Ovary (tissue), 9 donors: ENCODE results near the gene CBX4. TPM values are rescaled to one million over a fixed set of nuclear protein-coding genes. Genes with fewer than 3 reads are reported as not detected.

ENCODE experiments used
- DNase-seq, 5 donors: peaks; one replicate each; pipeline ENCODE4 v3.0.0-alpha.2; 2019 to 2020
- H3K27ac ChIP-seq, 2 donors: fragments of 200-600 bp; one replicate each; pipeline versions ENCODE4 v1.5.1 to v1.8.0; 2019 to 2022
- H3K27me3 ChIP-seq: fragments of 200-600 bp; one replicate; pipeline ENCODE4 v1.8.0; 2022
- H3K36me3 ChIP-seq: fragments of 200-600 bp; sonication (generic); one replicate; pipeline ENCODE4 v1.5.1; 2019
- H3K4me1 ChIP-seq: one replicate; pipeline ENCODE4 v1.8.1; 2013; ENCODE audit warnings: mild to moderate bottlenecking, moderate library complexity; ENCODE audit not compliant: insufficient read depth
- H3K4me3 ChIP-seq: fragments of 200-600 bp; sonication (generic); one replicate; pipeline ENCODE4 v1.5.1; 2017
- H3K9me3 ChIP-seq, 2 donors: fragments of 200-600 bp in 1 of 2; sonication (generic) in 1 of 2; one replicate each; pipeline versions ENCODE4 v1.5.1 to v1.8.1; 2013 to 2019; ENCODE audit warnings: mild to moderate bottlenecking in 1 of 2, moderate library complexity in 1 of 2
- EP300 ChIP-seq: sonication (generic); formaldehyde crosslinking; IDR thresholded peaks from one replicate; pipeline ENCODE4 v1.6.1; 2017; ENCODE audit warnings: antibody characterized with exemption
- POLR2A ChIP-seq: fragments of 450-650 bp; IDR thresholded peaks from one replicate; pipeline ENCODE4 v1.6.1; 2017; ENCODE audit warnings: antibody characterized with exemption, mild to moderate bottlenecking, moderate library complexity
- WGBS, 3 donors: extraction: QIAGEN DNeasy Blood & Tissue Kit in 1 of 3; methylation state at CpG; one replicate each; pipeline versions ENCODE4 v1.1.5 to v1.1.7; 2013 to 2017; 5-methylcytosine and 5-hydroxymethylcytosine counted together
- intact Hi-C, 4 donors: fragments of 100-400 bp; cut with DNase I; formaldehyde crosslinking; loops; one replicate each; pipeline versions ENCODE4 v1.11.0 to v1.15.1; 2022 to 2023
- polyA plus RNA-seq, 2 donors: library from polyadenylated mRNA; stranded (reverse); fragments of 200-250 nt in 1 of 2; fragments of 350-450 nt in 1 of 2; fragmentation: Illumina TruSeq in 1 of 2; extraction: RNeasy Lipid Tissue Mini Kit (QIAGEN cat#74804) in 1 of 2; gene quantifications; one replicate each; pipeline ENCODE4 v1.2.3, GENCODE V29; 2013 to 2014
- total RNA-seq, 7 donors: library from RNA; depleted of rRNA in 2 of 7; stranded (reverse); fragments of >200 nt in 2 of 7; fragmentation: NEBNext Ultra II Directional in 3 of 7; extraction: Animal tissue kit (Norgen Biotek cat#: 25700) in 3 of 7; gene quantifications; one replicate each; pipeline versions ENCODE4 v1.1.0 to v1.2.4, GENCODE V29; 2016 to 2023
- TF ChIP-seq, protein P1 (sequence below), 3 donors: fragments of 450-650 bp in 2 of 3; fragments of 200-600 bp in 1 of 3; IDR thresholded peaks; one replicate each; pipeline versions ENCODE4 v1.5.1 to v1.8.0; 2016 to 2022; ENCODE audit warnings: antibody characterized with exemption in 3 of 3, mild to moderate bottlenecking in 1 of 3
- donor health status: DM: no; HTN: no; CAD: no; lungs with moderate emphysema.
- donor health status: DM: no; HTN: no; CAD: no.
- donor health status: Bipolar disorder and iron deficiency.
- donor health status: DM: yes; HTN: yes; CAD: no.
- donor health status: DM: no; HTN: no; CAD: no.
- donor health status: DM: yes; HTN: yes; CAD: no.

The CBX4 gene
- total and polyA plus RNA-seq, 9 donors: 5.5 to 27.9 (median 16.0) TPM

DNA sequence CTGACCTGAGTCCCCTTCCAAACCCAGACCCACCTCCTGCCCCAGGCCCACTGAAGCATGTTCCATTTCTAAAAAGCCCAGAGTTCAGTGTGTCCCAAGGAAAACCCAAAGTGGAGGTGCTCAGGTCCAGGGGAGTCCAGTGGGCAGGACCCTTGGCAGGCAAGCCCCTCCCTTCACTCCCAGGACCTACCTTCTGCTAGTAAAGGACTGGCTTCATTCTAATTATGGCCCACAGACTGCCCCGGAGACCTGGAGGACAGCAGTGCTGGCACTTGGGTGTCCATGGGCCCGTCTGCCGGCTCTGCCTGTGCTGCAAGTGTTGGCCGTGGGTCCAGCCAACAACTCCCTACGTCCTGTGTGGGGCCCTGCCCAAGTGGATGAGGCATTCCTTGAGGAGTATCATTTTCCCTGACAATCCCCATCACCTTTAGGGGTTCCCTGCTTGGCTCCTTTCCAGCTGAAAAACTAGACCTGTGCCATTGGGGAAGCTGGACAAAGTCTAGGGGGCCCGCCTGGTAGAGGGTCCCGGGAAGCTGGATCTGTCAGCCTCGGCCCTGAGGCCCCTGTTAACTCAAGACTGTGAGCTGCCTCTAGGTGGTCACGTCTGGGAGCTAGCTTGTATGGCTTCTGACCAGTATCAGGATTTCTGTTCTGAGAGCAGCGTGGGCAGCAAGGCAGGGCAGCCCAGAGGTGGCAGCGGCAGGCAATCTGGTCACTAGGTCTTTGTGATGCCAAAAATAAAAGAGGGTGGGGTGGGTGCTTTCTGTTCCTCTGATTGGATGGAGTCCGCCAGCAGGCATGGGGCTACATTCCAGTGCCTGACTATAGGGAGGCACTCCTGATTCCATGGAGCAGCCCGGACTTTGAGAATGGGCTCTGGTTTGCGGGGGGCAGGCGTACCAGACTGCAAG is 53.1 kb downstream of the CBX4 start:
- H3K4me3 ChIP-seq: no peak overlapping the region
- H3K4me1 ChIP-seq: peaks cover 5% of the 10 kb centered on the region
- intact Hi-C loops: loop anchor here in 1 of 4 donors (10.0 kb wide), 1 partner anchor 129 kb away; no protein-coding TSS in a partner anchor
- no peaks in the 10 kb centered on the region for H3K36me3 ChIP-seq
- peaks cover 8% of the 10 kb centered on the region for H3K27me3 ChIP-seq
- peak in 1 of 5 donors; percentile 26 for DNase-seq
- TF ChIP-seq POLR2A: no peak
- TF ChIP-seq, protein P1, sequence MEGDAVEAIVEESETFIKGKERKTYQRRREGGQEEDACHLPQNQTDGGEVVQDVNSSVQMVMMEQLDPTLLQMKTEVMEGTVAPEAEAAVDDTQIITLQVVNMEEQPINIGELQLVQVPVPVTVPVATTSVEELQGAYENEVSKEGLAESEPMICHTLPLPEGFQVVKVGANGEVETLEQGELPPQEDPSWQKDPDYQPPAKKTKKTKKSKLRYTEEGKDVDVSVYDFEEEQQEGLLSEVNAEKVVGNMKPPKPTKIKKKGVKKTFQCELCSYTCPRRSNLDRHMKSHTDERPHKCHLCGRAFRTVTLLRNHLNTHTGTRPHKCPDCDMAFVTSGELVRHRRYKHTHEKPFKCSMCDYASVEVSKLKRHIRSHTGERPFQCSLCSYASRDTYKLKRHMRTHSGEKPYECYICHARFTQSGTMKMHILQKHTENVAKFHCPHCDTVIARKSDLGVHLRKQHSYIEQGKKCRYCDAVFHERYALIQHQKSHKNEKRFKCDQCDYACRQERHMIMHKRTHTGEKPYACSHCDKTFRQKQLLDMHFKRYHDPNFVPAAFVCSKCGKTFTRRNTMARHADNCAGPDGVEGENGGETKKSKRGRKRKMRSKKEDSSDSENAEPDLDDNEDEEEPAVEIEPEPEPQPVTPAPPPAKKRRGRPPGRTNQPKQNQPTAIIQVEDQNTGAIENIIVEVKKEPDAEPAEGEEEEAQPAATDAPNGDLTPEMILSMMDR (IDR thresholded peaks at IDR 0.05): no peak
- TF ChIP-seq EP300: no peak
- H3K9me3 ChIP-seq: no peaks in the 10 kb centered on the region
- no peak overlapping the region for H3K27ac ChIP-seq
- 84 to 91% (median 88%) methylated on average over 13 to 15 of the region's 15 CpGs for WGBS, 3 donors

DNA sequence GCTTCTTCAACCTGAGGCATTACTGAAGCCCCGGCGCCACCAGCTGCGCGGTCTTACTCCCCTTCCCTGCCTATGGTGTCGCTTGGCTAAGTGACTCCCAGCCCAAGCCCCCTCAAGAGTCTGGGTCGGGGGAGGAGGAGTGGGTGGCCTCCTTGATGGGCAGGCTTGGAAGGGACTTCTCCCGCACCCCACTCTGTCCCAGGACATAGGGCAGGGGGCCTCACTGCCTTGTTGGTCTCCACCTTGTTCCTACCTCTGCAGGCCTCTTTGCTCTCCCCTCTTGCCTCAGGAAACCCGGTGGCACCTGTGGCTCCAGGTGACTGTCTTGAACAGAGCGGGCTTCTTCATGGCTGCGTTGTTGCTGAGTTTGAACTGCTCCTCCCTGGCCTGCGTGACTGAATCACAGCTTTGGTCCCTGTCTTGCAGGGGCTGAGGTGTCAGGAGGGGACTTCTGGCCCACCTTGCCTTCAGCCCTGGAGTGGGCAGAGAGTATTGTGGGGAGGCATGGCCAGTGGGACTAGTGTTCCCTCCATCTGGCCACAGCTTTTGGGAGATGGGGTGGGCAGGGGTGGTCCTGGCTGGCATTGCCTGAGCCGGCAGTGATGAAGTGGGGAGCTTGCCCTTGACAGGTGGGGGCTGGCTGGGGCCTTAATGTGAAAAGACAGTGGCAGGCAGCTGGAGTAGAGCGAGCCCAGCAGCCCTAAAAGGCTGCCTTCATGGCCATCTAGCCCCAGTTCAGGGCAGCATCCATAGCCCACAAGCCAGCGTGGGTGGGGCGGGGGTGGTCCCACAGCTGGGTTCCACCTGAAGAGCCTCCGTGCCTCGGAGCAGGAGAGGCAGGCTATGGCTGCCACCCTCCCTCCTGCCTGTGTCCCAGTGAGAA is 54.0 kb downstream of the CBX4 start:
- Histone ChIP-seq H3K4me1 (peaks cover 3% of the 10 kb centered on the region), H3K9me3 (no peaks in the 10 kb centered on the region), H3K27ac (no peak overlapping the region), H3K27me3 (no peaks in the 10 kb centered on the region), H3K36me3 (no peaks in the 10 kb centered on the region), H3K4me3 (no peak overlapping the region)
- TF ChIP-seq EP300 (no peak), POLR2A (no peak)
- TF ChIP-seq, protein P1 (IDR thresholded peaks at IDR 0.05): no peak
- 93 to 96% (median 94%) methylated on average over 17 of the region's 17 CpGs for WGBS, 3 donors
- peak in 1 of 5 donors; percentile 25 for DNase-seq
- intact Hi-C loops: loop anchor here in 1 of 4 donors (10.0 kb wide), 1 partner anchor 130 kb away; no protein-coding TSS in a partner anchor

DNA sequence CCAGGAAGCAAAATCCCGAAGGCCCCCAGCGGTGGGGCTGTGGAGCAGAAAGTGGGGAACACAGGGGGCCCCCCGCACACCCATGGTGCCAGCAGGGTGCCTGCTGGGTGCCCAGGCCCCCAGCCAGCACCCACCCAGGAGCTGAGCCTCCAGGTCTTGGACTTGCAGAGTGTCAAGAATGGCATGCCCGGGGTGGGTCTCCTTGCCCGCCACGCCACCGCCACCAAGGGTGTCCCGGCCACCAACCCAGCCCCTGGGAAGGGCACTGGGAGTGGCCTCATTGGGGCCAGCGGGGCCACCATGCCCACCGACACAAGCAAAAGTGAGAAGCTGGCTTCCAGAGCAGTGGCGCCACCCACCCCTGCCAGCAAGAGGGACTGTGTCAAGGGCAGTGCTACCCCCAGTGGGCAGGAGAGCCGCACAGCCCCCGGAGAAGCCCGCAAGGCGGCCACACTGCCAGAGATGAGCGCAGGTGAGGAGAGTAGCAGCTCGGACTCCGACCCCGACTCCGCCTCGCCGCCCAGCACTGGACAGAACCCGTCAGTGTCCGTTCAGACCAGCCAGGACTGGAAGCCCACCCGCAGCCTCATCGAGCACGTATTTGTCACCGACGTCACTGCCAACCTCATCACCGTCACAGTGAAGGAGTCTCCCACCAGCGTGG is 54.8 kb downstream of the CBX4 start:
- 94 to 95% (median 95%) methylated on average over 31 of the region's 31 CpGs for WGBS, 3 donors
- intact Hi-C loops: loop anchor here in 1 of 4 donors (10.0 kb wide), 1 partner anchor 130 kb away; no protein-coding TSS in a partner anchor
- Histone ChIP-seq H3K9me3 (no peaks in the 10 kb centered on the region), H3K4me1 (no peaks in the 10 kb centered on the region), H3K4me3 (no peak overlapping the region), H3K27ac (no peak overlapping the region), H3K27me3 (no peaks in the 10 kb centered on the region), H3K36me3 (no peaks in the 10 kb centered on the region)
- DNase-seq: peak in 1 of 5 donors; percentile 34
- TF ChIP-seq, protein P1 (IDR thresholded peaks at IDR 0.05): no peak
- TF ChIP-seq EP300: no peak
- TF ChIP-seq POLR2A: no peak

DNA sequence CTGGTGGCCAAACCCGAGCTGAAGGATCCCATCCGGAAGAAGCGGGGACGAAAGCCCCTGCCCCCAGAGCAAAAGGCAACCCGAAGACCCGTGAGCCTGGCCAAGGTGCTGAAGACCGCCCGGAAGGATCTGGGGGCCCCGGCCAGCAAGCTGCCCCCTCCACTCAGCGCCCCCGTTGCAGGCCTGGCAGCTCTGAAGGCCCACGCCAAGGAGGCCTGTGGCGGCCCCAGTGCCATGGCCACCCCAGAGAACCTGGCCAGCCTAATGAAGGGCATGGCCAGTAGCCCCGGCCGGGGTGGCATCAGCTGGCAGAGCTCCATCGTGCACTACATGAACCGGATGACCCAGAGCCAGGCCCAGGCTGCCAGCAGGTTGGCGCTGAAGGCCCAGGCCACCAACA is 55.3 kb downstream of the CBX4 start:
- DNase-seq: peak in 1 of 5 donors; percentile 38
- Histone ChIP-seq H3K9me3 (no peaks in the 10 kb centered on the region), H3K4me3 (no peak overlapping the region), H3K27ac (no peak overlapping the region), H3K27me3 (no peaks in the 10 kb centered on the region), H3K4me1 (no peaks in the 10 kb centered on the region), H3K36me3 (no peaks in the 10 kb centered on the region)
- 91 to 95% (median 93%) methylated on average over 16 to 18 of the region's 18 CpGs for WGBS, 3 donors
- TF ChIP-seq, protein P1 (IDR thresholded peaks at IDR 0.05): no peak
- no peak for TF ChIP-seq EP300
- TF ChIP-seq POLR2A: no peak
- intact Hi-C loops: loop anchor here in 1 of 4 donors (10.0 kb wide), 1 partner anchor 131 kb away; no protein-coding TSS in a partner anchor
